ENCODE results near the gene ATAT1. TPM values are rescaled to one million over a fixed set of nuclear protein-coding genes. Genes with fewer than 3 reads are reported as not detected.

The ATAT1 gene
- total RNA-seq (2022; extraction: Qiagen RNA extraction; ENCODE audit: low read depth): 5.1 to 6.5 TPM (median 6.0 TPM) in 5 replicates

DNA sequence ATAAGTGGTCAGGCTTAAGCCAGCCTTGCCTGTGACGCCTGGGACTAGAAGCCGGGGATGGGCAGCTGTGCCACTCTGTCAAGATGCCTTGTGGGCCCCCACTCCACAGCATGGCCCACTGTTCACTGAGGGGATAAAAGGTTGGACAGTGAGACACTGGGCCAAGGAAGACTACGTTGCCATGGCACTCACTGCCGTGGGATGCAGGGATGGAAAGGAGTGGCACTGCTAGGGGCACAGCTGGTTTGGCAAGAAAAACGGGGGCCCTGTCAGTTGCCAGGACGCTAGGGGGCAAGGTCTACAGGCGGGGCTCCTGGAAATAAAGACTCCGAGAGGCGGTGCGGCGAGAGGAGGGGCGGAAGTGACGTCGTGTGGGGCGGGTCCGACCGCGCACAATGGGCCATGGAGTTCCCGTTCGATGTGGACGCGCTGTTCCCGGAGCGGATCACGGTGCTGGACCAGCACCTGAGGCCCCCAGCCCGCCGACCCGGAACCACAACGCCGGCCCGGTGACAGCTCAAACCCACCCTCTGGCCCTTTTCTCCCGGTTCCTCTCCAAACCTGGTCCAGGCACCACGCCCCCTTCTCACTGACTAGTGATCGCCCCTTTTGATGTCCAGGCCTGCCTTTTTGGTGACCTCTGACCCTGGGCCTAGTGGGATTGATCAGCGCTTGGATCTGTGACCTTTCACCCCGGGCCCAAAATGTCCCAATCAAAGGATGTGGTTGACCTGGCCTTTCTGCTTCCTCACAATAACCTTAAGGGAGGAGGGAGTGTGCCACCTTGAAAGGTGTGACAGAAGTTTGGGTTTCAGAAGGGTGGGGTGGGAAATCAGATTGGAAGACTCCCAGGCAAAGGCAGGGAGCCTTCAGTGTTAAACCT, at the start of gene ATAT1:
Gene ATAT1, plus strand, starts transcription at position 391 of the 883 bp plus-strand sequence.

DNA sequence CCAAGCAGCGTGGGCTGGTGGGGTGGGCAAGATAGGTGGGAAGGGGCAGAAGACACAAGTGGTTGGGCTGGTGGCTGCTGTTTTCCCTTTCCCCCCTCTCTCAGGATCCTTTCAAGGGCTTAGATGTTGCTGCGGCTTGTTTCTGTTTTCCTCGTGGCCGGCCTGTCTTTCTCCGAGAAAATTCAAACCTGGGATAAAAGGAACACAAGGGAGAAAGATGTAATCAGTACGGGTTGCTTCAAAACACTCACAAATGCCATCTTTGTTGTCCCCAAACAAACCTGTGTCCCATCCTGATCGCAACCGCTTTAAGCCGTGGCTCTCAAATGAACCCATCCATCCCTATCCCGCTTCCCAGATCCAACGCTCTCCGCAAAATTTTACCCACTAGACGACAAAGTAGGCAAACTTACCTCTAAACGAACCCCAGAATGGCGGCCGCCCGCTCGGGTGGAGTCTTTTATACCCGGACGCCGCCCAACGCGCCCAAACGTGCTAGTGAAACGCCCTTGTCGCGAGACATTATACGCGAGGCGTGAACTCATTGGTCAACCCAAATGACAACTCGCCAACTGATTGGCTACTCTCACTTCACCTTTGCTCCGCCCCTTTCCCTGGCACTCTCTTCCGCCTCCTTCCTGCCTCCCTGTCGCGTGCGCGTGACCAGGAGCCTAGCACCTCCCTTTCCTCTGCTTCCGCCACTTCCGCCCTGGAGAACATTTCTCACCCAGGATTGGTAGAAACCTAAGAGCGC, 9.7 kb upstream of the ATAT1 start, which contains the start of gene PPP1R10:
Gene PPP1R10, minus strand, starts transcription at position 433 of the 754 bp plus-strand sequence. CDS start 7,299 bp downstream, outside the sequence.

GRCh38 chr6:30617565-30618269, 9.0 kb upstream of the ATAT1 start, which contains the start of gene MRPS18B:
Gene MRPS18B, plus strand, starts transcription at chr6:30617840. Its CDS starts 26 bp downstream, at chr6:30617866.

DNA sequence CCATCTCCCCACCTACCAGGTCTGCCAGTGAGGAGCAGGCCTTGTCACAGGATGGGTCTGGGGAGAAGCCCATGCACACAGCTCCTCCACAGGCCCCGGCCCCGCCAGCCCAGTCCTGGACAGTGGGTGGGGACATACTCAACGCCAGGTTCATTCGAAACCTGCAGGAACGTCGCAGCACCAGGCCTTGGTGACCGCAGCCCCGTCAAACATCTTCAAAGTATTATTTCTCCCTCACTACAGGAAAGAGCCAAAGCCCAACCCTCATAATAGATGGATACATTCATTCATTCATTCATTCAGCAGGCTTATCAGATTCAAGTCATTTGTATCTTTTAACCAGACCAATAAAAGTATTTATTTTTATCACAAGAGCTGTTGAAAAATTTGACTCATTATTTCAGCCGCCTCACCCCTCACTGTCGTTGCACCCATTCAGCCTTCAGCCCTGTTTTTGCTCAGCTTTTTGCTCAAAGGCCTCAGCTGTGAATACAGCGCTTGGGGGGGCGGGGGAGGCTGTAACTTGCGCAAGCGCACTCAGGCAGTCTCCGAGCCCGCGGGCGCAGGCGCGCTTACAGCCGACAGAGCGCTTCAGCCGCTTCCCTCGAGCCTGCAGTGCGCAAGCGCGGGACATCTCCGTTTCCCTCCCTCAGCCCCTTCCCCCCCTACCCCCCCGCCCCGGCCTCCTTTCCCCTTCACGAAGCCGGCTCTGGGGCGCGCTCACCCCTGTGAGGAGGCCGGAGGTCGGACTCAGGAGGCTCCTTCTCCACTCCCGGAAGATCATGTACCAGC, 20.0 kb downstream of the ATAT1 start, which contains the start of gene C6orf136:
Gene C6orf136, plus strand, starts transcription at position 684 of the 792 bp plus-strand sequence. Its CDS starts 99 bp downstream, at position 783.

GRCh38 chr6:30672445-30673253, 46.0 kb downstream of the ATAT1 start, which contains the start of gene DHX16:
Gene DHX16, minus strand, starts transcription at chr6:30673006. Its CDS starts 165 bp downstream, at chr6:30672841.

GRCh38 chr6:30686009-30686907, 59.6 kb downstream of the ATAT1 start, which contains the start of gene PPP1R18:
Gene PPP1R18, minus strand, starts transcription at chr6:30686645. Its CDS starts 627 bp downstream, at chr6:30686018.

GRCh38 chr6:30690403-30691207, 63.9 kb downstream of the ATAT1 start, which contains the start of gene NRM:
Gene NRM, minus strand, starts transcription at chr6:30690984. Its CDS starts 10 bp downstream, at chr6:30690974.

Other genes with a start within 250 kb of the ATAT1 start
- 62.1 to 69.3 TPM (median 62.6 TPM) in 5 replicates for gene HLA-E, start 137.4 kb upstream of the ATAT1 start, total RNA-seq (2022; extraction: Qiagen RNA extraction; ENCODE audit: low read depth)
- gene GNL1, start 70.4 kb upstream of the ATAT1 start, total RNA-seq (2022; extraction: Qiagen RNA extraction; ENCODE audit: low read depth): 30.5 to 38.6 TPM (median 34.5 TPM) in 5 replicates
- 14.6 to 17.0 TPM (median 15.0 TPM) in 5 replicates for gene PRR3, start 69.6 kb upstream of the ATAT1 start, total RNA-seq (2022; extraction: Qiagen RNA extraction; ENCODE audit: low read depth)
- gene ABCF1, start 55.4 kb upstream of the ATAT1 start, total RNA-seq (2022; extraction: Qiagen RNA extraction; ENCODE audit: low read depth): 50.8 to 66.2 TPM (median 55.3 TPM) in 5 replicates
- gene PPP1R10, start 9.6 kb upstream of the ATAT1 start, total RNA-seq (2022; extraction: Qiagen RNA extraction; ENCODE audit: low read depth): 30.6 to 52.8 TPM (median 34.0 TPM) in 5 replicates
- 72.7 to 109 TPM (median 74.8 TPM) in 5 replicates for gene MRPS18B, start 9.0 kb upstream of the ATAT1 start, total RNA-seq (2022; extraction: Qiagen RNA extraction; ENCODE audit: low read depth)
- 8.5 to 13.8 TPM (median 13.7 TPM) in 5 replicates for gene C6orf136, start 20.3 kb downstream of the ATAT1 start, total RNA-seq (2022; extraction: Qiagen RNA extraction; ENCODE audit: low read depth)
- 25.8 to 30.1 TPM (median 28.8 TPM) in 5 replicates for gene DHX16, start 46.1 kb downstream of the ATAT1 start, total RNA-seq (2022; extraction: Qiagen RNA extraction; ENCODE audit: low read depth)
- gene PPP1R18, start 59.8 kb downstream of the ATAT1 start, total RNA-seq (2022; extraction: Qiagen RNA extraction; ENCODE audit: low read depth): 42.8 to 50.5 TPM (median 45.3 TPM) in 5 replicates
- 22.2 to 29.6 TPM (median 27.7 TPM) in 5 replicates for gene NRM, start 64.1 kb downstream of the ATAT1 start, total RNA-seq (2022; extraction: Qiagen RNA extraction; ENCODE audit: low read depth)
- gene MDC1, start 90.4 kb downstream of the ATAT1 start, total RNA-seq (2022; extraction: Qiagen RNA extraction; ENCODE audit: low read depth): 16.3 to 19.0 TPM (median 18.2 TPM) in 5 replicates
- gene TUBB, start 93.5 kb downstream of the ATAT1 start, total RNA-seq (2022; extraction: Qiagen RNA extraction; ENCODE audit: low read depth): 755 to 974 TPM (median 943 TPM) in 5 replicates
- gene FLOT1, start 115.8 kb downstream of the ATAT1 start, total RNA-seq (2022; extraction: Qiagen RNA extraction; ENCODE audit: low read depth): 77.3 to 97.3 TPM (median 91.8 TPM) in 5 replicates
- 117 to 167 TPM (median 156 TPM) in 5 replicates for gene IER3, start 117.7 kb downstream of the ATAT1 start, total RNA-seq (2022; extraction: Qiagen RNA extraction; ENCODE audit: low read depth)